AML-193 (cell line): ENCODE data around the gene ARHGAP26.

ENCODE experiments used
- DNase-seq, 2 experiments: peaks; one replicate each; lab custom pipeline; 2025; lab: John Stamatoyannopoulos, UW

The ARHGAP26 gene

GRCh38 chr5:143222287-143223231, 452.4 kb downstream of the ARHGAP26 start:
- peak; percentile 55 to 58 for DNase-seq

- no peak for DNase-seq
These were observed 454.5 kb downstream of the ARHGAP26 start for GRCh38 chr5:143224672-143225071.

- no peak for DNase-seq
These were observed 455.3 kb downstream of the ARHGAP26 start for GRCh38 chr5:143225511-143225910.

GRCh38 chr5:143226361-143226760, 456.2 kb downstream of the ARHGAP26 start:
- DNase-seq = no peak

GRCh38 chr5:143226872-143227271, 456.7 kb downstream of the ARHGAP26 start:
- DNase-seq = no peak

GRCh38 chr5:143227301-143227700, 457.1 kb downstream of the ARHGAP26 start:
- DNase-seq = no peak

GRCh38 chr5:143228597-143229293, 458.6 kb downstream of the ARHGAP26 start:
- no peak for DNase-seq

- DNase-seq = no peak
These were observed 459.3 kb downstream of the ARHGAP26 start for GRCh38 chr5:143229426-143229895.

- DNase-seq = no peak
These were observed 459.9 kb downstream of the ARHGAP26 start for GRCh38 chr5:143229896-143230675.

GRCh38 chr5:143230676-143230996, 460.5 kb downstream of the ARHGAP26 start:
- DNase-seq = no peak

- no peak for DNase-seq
These were observed 461.2 kb downstream of the ARHGAP26 start for GRCh38 chr5:143231416-143231815.

GRCh38 chr5:143231973-143232812, 462.0 kb downstream of the ARHGAP26 start:
- DNase-seq = no peak

- DNase-seq = no peak
These were observed 462.9 kb downstream of the ARHGAP26 start for GRCh38 chr5:143233031-143233430.

- DNase-seq = no peak
These were observed 464.1 kb downstream of the ARHGAP26 start for GRCh38 chr5:143234162-143234842.

- no peak for DNase-seq
These were observed 465.2 kb downstream of the ARHGAP26 start for GRCh38 chr5:143235423-143235822.

GRCh38 chr5:143236682-143237081, 466.5 kb downstream of the ARHGAP26 start:
- DNase-seq = no peak

- DNase-seq = no peak
These were observed 467.5 kb downstream of the ARHGAP26 start for GRCh38 chr5:143237664-143238063.

- no peak for DNase-seq
These were observed 468.4 kb downstream of the ARHGAP26 start for GRCh38 chr5:143238620-143239019.

GRCh38 chr5:143239882-143240518, 469.8 kb downstream of the ARHGAP26 start:
- no peak for DNase-seq

- DNase-seq = no peak
These were observed 471.7 kb downstream of the ARHGAP26 start for GRCh38 chr5:143241892-143242291.
